ENCODE measurements around the gene CDR2. TPM values are rescaled to one million over a fixed set of nuclear protein-coding genes. Genes with fewer than 3 reads are reported as not detected.

CDR2 gene
- 35.7 TPM for total RNA-seq (2021; ENCODE audit: unreplicated experiment)
- 21.2 TPM for polyA plus RNA-seq (2012; ENCODE audit: insufficient read length)
- Bru-seq, nascent RNA = percentile 92 among the genes with signal in this experiment
- BruChase-seq, experiment 1, labeled RNA remaining after a 2-hour chase = percentile 89 among the genes with signal in this experiment
- percentile 81 among the genes with signal in this experiment for BruChase-seq, experiment 2, labeled RNA remaining after a 6-hour chase
- long read RNA-seq, transcript CDR2-202 (4 exons, 711 nt) = minor isoform, 8 of 167 reads
- long read RNA-seq, transcript CDR2-201 (5 exons, 2,702 nt) = major isoform, 116 of 167 reads
- long read RNA-seq, partial matches to known transcripts = 11 of 167 reads
- long read RNA-seq, other reads (novel, unspliced or antisense) = 32 of 167 reads

GRCh38 chr16:22374311-22375116 is at the start of gene CDR2:
TSS of gene CDR2 (minus strand) at chr16:22374619. CDS start at chr16:22374309, 310 bp downstream.
- POLR2A ChIA-PET = interaction anchor here (0.6 kb wide), 1 partner anchor 18 kb away, joined by 5 read pairs; no protein-coding TSS in a partner anchor
- Histone ChIP-seq H3K4me3 (ENCODE audit: low read depth in 2 of 2, low read length in 2 of 2) (peak within 1 kb of the TSS; percentile 62 to 84), H3K4me1 (ENCODE audit: control insufficient read depth, insufficient read depth, low read length) (peaks cover 32% of the 10 kb centered on the region), H3K27me3 (ENCODE audit: control insufficient read depth, insufficient read depth, low read length) (no peaks in the 10 kb centered on the region), H3K27ac (ENCODE audit: low read length) (peak within 1 kb of the TSS; percentile 87), H3K36me3 (ENCODE audit: control insufficient read depth, insufficient read depth, low read length) (peaks cover 6% of the 10 kb centered on the region), H3K9me3 (ENCODE audit: control insufficient read depth, insufficient read depth, low read depth, low read length) (no peaks in the 10 kb centered on the region)
- ATAC-seq (peak; percentile 97), DNase-seq (ENCODE audit: low read depth, low spot score) (peak; percentile 73)
- in situ Hi-C loops (cut with HindIII; ENCODE audit: low pct_unique_long_range_greater_than_20kb, low sequenced_read_pairs) = no loop called here
- CTCF ChIA-PET = no interaction called here
- no TSS peak for BruUV-seq (replicated peaks)
- intact Hi-C loops (cut with micrococcal nuclease; ENCODE audit: unreplicated experiment) = no loop called here
- TF ChIP-seq POLR2AphosphoS5 (IDR thresholded peaks at IDR 0.05; ENCODE audit: low read depth, low read length) = peak; percentile 60
- no peak for TF ChIP-seq CTCF (IDR thresholded peaks at IDR 0.05)

DNA sequence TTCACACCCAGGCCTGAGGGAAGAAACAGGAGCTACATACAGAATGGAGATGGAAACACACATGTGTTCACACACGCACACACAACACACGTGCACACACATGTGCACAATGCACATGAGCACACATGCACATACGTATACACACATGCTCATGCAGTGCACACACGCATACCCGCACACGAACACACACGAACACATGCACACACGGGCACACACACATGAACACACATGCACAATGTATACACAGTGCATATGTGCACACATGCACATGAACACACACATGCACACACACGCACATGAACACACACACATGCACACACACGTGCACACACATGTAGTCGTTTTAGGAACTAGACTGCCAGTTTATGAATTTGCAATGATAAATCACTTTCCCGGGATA is 49.3 kb upstream of the CDR2 start:
- H3K27me3 ChIP-seq (ENCODE audit: control insufficient read depth, insufficient read depth, low read length) = no peaks in the 10 kb centered on the region
- CTCF ChIA-PET = no interaction called here
- TF ChIP-seq SIN3A (IDR thresholded peaks at IDR 0.05; ENCODE audit: borderline replicate concordance, insufficient read depth, low read depth, low read length) (no peak), TCF7L2 (IDR thresholded peaks at IDR 0.05; ENCODE audit: low read depth, low read length) (no peak), POLR2AphosphoS5 (IDR thresholded peaks at IDR 0.05; ENCODE audit: low read depth, low read length) (no peak), REST (IDR thresholded peaks at IDR 0.05; ENCODE audit: insufficient read depth in 1 of 2, low read depth in 2 of 2, low read length in 1 of 2) (no peak), CTCF (IDR thresholded peaks at IDR 0.05) (no peak)
- POLR2A ChIA-PET = no interaction called here
- ATAC-seq (no peak), DNase-seq (ENCODE audit: low read depth, low spot score) (no peak)
- no peaks in the 10 kb centered on the region for H3K4me1 ChIP-seq (ENCODE audit: control insufficient read depth, insufficient read depth, low read length)
- in situ Hi-C loops (cut with HindIII; ENCODE audit: low pct_unique_long_range_greater_than_20kb, low sequenced_read_pairs) (no loop called here), intact Hi-C loops (cut with micrococcal nuclease; ENCODE audit: unreplicated experiment) (no loop called here)
- no TSS peak for BruUV-seq (replicated peaks)
- H3K36me3 ChIP-seq (ENCODE audit: control insufficient read depth, insufficient read depth, low read length) = peaks cover under 1% of the 10 kb centered on the region; the same call in 1 of the 2 replicates
- H3K4me3 ChIP-seq (ENCODE audit: low read depth in 2 of 2, low read length in 2 of 2) = no peak overlapping the region
- H3K9me3 ChIP-seq (ENCODE audit: control insufficient read depth, insufficient read depth, low read depth, low read length) = no peaks in the 10 kb centered on the region
- H3K27ac ChIP-seq (ENCODE audit: low read length) = no peak overlapping the region

Measured in Panc1 (cell line).